ENCODE data around the gene ACOXL. TPM values are rescaled to one million over a fixed set of nuclear protein-coding genes. Genes with fewer than 3 reads are reported as not detected.

Gene ACOXL
- total RNA-seq, 4 donors from 2014 or later, result not detected

GRCh38 chr2:111149882-111150455 lies 417.6 kb downstream of the ACOXL start:
- H3K4me3 ChIP-seq, result no peak overlapping the region
- H3K4me1 ChIP-seq, result no peaks in the 10 kb centered on the region
- no peaks in the 10 kb centered on the region for H3K9me3 ChIP-seq
- no peaks in the 10 kb centered on the region for H3K27me3 ChIP-seq
- H3K27ac ChIP-seq, result no peak overlapping the region
- DNase-seq, result no peak
- no peak for TF ChIP-seq CTCF (IDR thresholded peaks at IDR 0.05)
- TF ChIP-seq POLR2A (IDR thresholded peaks at IDR 0.05), result no peak
- peaks cover 0 to 46% (median 0%) of the 10 kb centered on the region in 3 donors for H3K36me3 ChIP-seq

GRCh38 chr2:111154758-111155157 lies 422.4 kb downstream of the ACOXL start:
- Histone ChIP-seq H3K27ac (no peak overlapping the region), H3K4me3 (no peak overlapping the region), H3K4me1 (peaks cover 0 to 3% (median 0%) of the 10 kb centered on the region in 4 donors), H3K9me3 (no peaks in the 10 kb centered on the region), H3K36me3 (peaks cover 0 to 53% (median 0%) of the 10 kb centered on the region in 3 donors), H3K27me3 (no peaks in the 10 kb centered on the region)
- TF ChIP-seq POLR2A (IDR thresholded peaks at IDR 0.05), result no peak
- no peak for TF ChIP-seq CTCF (IDR thresholded peaks at IDR 0.05)
- no peak for DNase-seq

DNA sequence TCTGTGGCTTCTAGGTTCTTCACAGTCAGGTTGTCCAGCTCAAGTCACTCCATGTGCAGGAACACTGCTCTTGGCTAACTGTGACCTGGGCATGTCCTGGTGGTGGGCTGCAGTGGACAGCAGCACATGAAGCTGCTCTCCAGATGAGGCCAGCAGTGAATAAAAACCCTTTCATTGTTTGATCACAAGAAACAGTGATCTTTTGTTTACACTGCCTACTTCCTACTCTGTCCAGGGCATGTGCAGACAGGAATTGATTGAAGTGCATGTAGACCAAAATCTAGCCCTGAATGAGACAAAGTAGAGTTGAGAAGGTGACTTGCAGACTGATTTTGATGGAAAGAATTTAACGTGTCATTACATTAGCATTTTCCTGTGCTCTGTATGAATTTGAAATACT lies 423.2 kb downstream of the ACOXL start:
- peaks cover 0 to 6% (median 0%) of the 10 kb centered on the region in 4 donors for H3K4me1 ChIP-seq
- H3K27ac ChIP-seq, result no peak overlapping the region
- no peak for DNase-seq
- TF ChIP-seq POLR2A (IDR thresholded peaks at IDR 0.05) (no peak), CTCF (IDR thresholded peaks at IDR 0.05) (no peak)
- H3K36me3 ChIP-seq, result peaks cover 0 to 49% (median 0%) of the 10 kb centered on the region in 3 donors
- H3K27me3 ChIP-seq, result no peaks in the 10 kb centered on the region
- H3K4me3 ChIP-seq, result no peak overlapping the region
- H3K9me3 ChIP-seq, result no peaks in the 10 kb centered on the region

DNA sequence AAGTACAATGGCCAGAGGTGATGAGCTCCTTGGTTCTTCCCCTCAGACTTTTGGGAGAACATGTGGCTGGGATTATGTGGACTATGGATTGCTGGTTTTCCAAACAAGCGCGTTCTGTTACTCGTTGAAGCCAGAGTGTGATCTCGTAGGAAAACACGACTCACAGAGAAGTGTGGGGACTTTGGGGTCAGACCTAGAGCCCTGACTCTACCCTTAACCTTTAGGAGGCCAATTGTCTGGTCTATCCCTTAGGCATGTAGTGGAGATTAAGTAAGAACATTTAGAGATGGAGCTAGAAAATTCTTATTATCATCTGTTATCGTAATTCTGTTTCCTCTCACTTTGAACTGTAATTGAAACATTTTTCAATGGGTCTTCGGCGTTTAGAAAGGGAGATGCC lies 424.2 kb downstream of the ACOXL start:
- TF ChIP-seq CTCF (IDR thresholded peaks at IDR 0.05), result no peak
- no peak for TF ChIP-seq POLR2A (IDR thresholded peaks at IDR 0.05)

DNA sequence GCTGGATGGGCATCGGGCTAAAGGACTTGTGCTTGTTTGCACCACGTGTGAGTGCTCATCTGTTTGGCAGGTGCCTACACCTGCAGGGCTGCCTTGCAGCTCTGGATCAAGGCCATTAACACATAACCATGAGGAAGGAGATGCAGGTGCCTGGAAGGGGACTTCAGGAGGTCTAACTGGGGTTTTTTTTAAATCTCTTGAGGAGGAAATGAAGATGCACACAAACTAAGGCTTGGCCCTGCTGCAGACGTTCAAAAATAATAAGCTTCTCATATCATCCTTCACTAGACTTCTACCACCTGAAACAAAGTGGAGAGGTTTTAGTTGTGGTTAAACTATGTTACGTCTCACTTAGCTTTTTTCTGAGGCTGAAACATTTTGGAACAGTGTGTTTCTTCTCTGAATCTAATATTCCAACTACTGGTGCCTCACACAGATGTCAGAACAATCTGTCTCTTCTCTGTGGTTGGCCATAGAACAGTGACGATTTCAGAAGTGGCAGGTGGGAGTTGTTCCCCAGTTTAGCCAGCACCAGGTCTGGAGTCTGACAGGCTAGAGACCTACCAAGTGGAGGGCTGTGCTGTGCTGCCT lies 424.8 kb downstream of the ACOXL start:
- TF ChIP-seq CTCF (IDR thresholded peaks at IDR 0.05) (no peak), POLR2A (IDR thresholded peaks at IDR 0.05) (no peak)
- Histone ChIP-seq H3K4me1 (peaks cover 0 to 6% (median 0%) of the 10 kb centered on the region in 4 donors), H3K27ac (peak overlapping the region in 2 of 4 donors; percentile 43 to 45), H3K27me3 (no peaks in the 10 kb centered on the region), H3K36me3 (peaks cover 0 to 33% (median 0%) of the 10 kb centered on the region in 3 donors), H3K4me3 (no peak overlapping the region), H3K9me3 (no peaks in the 10 kb centered on the region)
- DNase-seq, result peak in 2 of 3 donors; percentile 44 to 73

More for the DNA sequence above, 424.2 kb downstream of the ACOXL start:
- H3K27ac ChIP-seq, result peak overlapping the region in 2 of 4 donors; percentile 43 to 45
- no peaks in the 10 kb centered on the region for H3K27me3 ChIP-seq
- no peak overlapping the region for H3K4me3 ChIP-seq
- no peak for DNase-seq
- H3K9me3 ChIP-seq, result no peaks in the 10 kb centered on the region
- peaks cover 0 to 39% (median 0%) of the 10 kb centered on the region in 3 donors for H3K36me3 ChIP-seq
- peaks cover 0 to 6% (median 0%) of the 10 kb centered on the region in 4 donors for H3K4me1 ChIP-seq
